Sigmoid colon (tissue), 4 donors: ENCODE data around the gene SPOP.

Experiments
- EP300 ChIP-seq, 4 donors: sonication (generic); formaldehyde crosslinking; IDR thresholded peaks; one replicate each; pipeline ENCODE4 v1.6.1; 2017; ENCODE audit warnings: antibody characterized with exemption in 4 of 4
- POLR2AphosphoS5 ChIP-seq, 4 donors: sonication (generic); formaldehyde crosslinking; IDR thresholded peaks; one replicate each; pipeline ENCODE4 v1.6.1; 2017; ENCODE audit warnings: antibody characterized with exemption in 4 of 4
- TF ChIP-seq, protein P1 (sequence below), 4 experiments: fragments of 450-650 bp in 3 of 4; fragments of 200-600 bp in 1 of 4; IDR thresholded peaks; one replicate each; pipeline ENCODE4 v1.5.1; 2016 to 2019; ENCODE audit warnings: antibody characterized with exemption in 4 of 4, mild to moderate bottlenecking in 3 of 4, moderate library complexity in 2 of 4

DNA sequence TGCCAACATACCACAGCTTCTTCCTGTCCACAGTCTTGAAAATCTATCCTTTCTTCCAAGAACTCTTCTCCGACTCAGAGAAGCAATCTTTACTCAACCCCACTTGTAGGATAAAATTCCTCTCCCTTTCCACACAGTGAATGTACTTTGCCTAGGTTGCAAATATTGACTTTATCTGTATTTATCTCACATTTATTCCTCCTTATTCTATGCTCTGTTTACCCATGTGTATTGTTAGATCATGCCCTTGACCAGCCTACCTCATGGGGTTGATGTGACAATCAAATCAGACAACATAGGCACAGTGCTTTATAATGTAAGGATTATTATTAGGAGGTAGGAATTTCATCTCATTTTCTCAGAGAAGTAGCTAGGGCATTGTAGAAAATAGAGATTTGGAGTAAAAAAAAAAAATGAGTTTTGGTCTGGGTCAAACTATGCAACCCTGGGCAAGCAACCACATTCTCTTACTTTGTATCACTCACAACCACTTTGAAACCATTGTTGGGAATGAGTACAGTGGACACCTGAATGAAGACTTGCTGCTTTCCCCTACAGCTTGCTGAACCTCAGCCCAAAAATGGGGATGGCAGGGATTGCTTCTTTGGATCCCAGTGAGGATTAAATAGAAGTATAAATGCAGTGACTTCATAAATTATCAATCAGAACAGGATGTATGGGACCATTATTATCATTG lies 38.9 kb upstream of the SPOP start:
- TF ChIP-seq, protein P1, sequence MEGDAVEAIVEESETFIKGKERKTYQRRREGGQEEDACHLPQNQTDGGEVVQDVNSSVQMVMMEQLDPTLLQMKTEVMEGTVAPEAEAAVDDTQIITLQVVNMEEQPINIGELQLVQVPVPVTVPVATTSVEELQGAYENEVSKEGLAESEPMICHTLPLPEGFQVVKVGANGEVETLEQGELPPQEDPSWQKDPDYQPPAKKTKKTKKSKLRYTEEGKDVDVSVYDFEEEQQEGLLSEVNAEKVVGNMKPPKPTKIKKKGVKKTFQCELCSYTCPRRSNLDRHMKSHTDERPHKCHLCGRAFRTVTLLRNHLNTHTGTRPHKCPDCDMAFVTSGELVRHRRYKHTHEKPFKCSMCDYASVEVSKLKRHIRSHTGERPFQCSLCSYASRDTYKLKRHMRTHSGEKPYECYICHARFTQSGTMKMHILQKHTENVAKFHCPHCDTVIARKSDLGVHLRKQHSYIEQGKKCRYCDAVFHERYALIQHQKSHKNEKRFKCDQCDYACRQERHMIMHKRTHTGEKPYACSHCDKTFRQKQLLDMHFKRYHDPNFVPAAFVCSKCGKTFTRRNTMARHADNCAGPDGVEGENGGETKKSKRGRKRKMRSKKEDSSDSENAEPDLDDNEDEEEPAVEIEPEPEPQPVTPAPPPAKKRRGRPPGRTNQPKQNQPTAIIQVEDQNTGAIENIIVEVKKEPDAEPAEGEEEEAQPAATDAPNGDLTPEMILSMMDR (IDR thresholded peaks at IDR 0.05), result no peak
- TF ChIP-seq POLR2AphosphoS5 (IDR thresholded peaks at IDR 0.05) (no peak), EP300 (IDR thresholded peaks at IDR 0.05) (no peak)
